K562 (cell line): ENCODE data around the gene ECSIT. TPM values are rescaled to one million over a fixed set of nuclear protein-coding genes. Genes with fewer than 3 reads are reported as not detected.
A peak's percentile ranks its signal among the peaks of the same experiment; 100 is the strongest.

Experiments
- ATF1 ChIP-seq, 2 experiments: fragments of 450-650 bp in 1 of 2; IDR thresholded peaks; 2 replicates each; pipeline ENCODE4 v1.6.1; 2016; ENCODE audit warnings: missing compliant biosample characterization in 1 of 2, missing genetic modification characterization in 1 of 2
- ATF7 ChIP-seq: fragments of 450-650 bp; IDR thresholded peaks from 2 replicates; pipeline ENCODE4 v1.7.1; 2014; ENCODE audit warnings: mild to moderate bottlenecking, moderate library complexity
- CBX1 ChIP-seq: sonication (generic); IDR thresholded peaks from 2 replicates; pipeline ENCODE4 v1.6.1; 2016; ENCODE audit warnings: antibody characterized with exemption, low read depth, mild to moderate bottlenecking
- FUS ChIP-seq: fragments of 200-400 bp; formaldehyde crosslinking; optimal IDR thresholded peaks from 2 replicates; pipeline ENCODE3; 2017; ENCODE audit warnings: low read depth, low read length
- HMGN3 ChIP-seq: IDR thresholded peaks from 2 replicates; pipeline ENCODE4 v1.6.1; 2011; ENCODE audit warnings: borderline replicate concordance, low read depth, mild to moderate bottlenecking, mixed read lengths, low read length; ENCODE audit not compliant: insufficient read length; ENCODE audit errors: extremely low read depth
- HOMEZ ChIP-seq: fragments of 250-450 bp; sonication (Bioruptor Pico); IDR thresholded peaks from 2 replicates; pipeline ENCODE4 v1.4.0; 2020; ENCODE audit warnings: mild to moderate bottlenecking, moderate library complexity
- KDM4B ChIP-seq, 2 experiments: fragments of 450-650 bp in 1 of 2; sonication (generic) in 1 of 2; IDR thresholded peaks; 2 replicates each; pipeline ENCODE4 v1.6.1; 2016 to 2017; ENCODE audit warnings: borderline replicate concordance in 2 of 2, antibody characterized with exemption in 1 of 2, low read depth in 1 of 2, mild to moderate bottlenecking in 1 of 2
- KLF1 ChIP-seq: fragments of 450-650 bp; IDR thresholded peaks from 2 replicates; pipeline ENCODE4 v1.6.1; 2016; ENCODE audit warnings: missing genetic modification characterization, missing compliant biosample characterization
- KLF6 ChIP-seq: fragments of 250-450 bp; sonication (Bioruptor Pico); IDR thresholded peaks from 2 replicates; pipeline ENCODE4 v1.4.0; 2020; ENCODE audit warnings: mild to moderate bottlenecking, moderate library complexity, borderline replicate concordance
- LCOR ChIP-seq: sonication (generic); formaldehyde crosslinking; IDR thresholded peaks from 2 replicates; pipeline ENCODE4 v1.8.0; 2022; ENCODE audit warnings: mild to moderate bottlenecking, missing genetic modification reagents
- MAFG ChIP-seq: fragments of 450-650 bp; conservative IDR thresholded peaks from 2 replicates; pipeline ENCODE4 v1.6.1; 2016; ENCODE audit warnings: missing genetic modification characterization, missing compliant biosample characterization
- NFE2 ChIP-seq: IDR thresholded peaks from 2 replicates; pipeline ENCODE4 v1.6.1; 2014; ENCODE audit warnings: antibody characterized with exemption, low read depth
- NFIX ChIP-seq: fragments of 250-450 bp; sonication (Bioruptor Pico); IDR thresholded peaks from 2 replicates; pipeline ENCODE4 v1.4.0; 2020; ENCODE audit warnings: low read depth, mild to moderate bottlenecking, moderate library complexity
- PKNOX1 ChIP-seq: fragments of 450-650 bp; IDR thresholded peaks from 2 replicates; pipeline ENCODE4 v1.6.1; 2016
- RBBP5 ChIP-seq: fragments of 200-600 bp; sonication (generic); IDR thresholded peaks from 2 replicates; pipeline ENCODE4 v1.6.1; 2012; ENCODE audit warnings: borderline replicate concordance, mild to moderate bottlenecking, low read length, control low read depth, inconsistent platforms; ENCODE audit not compliant: insufficient read depth, poor library complexity, severe bottlenecking
- SRSF7 ChIP-seq: fragments of 200-400 bp; formaldehyde crosslinking; optimal IDR thresholded peaks from 2 replicates; pipeline ENCODE3; 2017; ENCODE audit warnings: mild to moderate bottlenecking, low read depth, low read length
- ZBED1 ChIP-seq: IDR thresholded peaks from 2 replicates; pipeline ENCODE4 v1.6.1; 2014
- ZFP91 ChIP-seq: sonication (generic); formaldehyde crosslinking; IDR thresholded peaks from 2 replicates; pipeline ENCODE4 v1.8.0; 2022; ENCODE audit warnings: mild to moderate bottlenecking, missing genetic modification reagents
- ZHX1 ChIP-seq: fragments of 150-350 bp; conservative IDR thresholded peaks from 2 replicates; pipeline ENCODE4 v1.6.1; 2014; ENCODE audit warnings: low read length
- ZNF354B ChIP-seq: fragments of 250-450 bp; sonication (Bioruptor Pico); IDR thresholded peaks from 2 replicates; pipeline ENCODE4 v1.4.0; 2020
- ZNF408 ChIP-seq: fragments of 250-450 bp; sonication (Bioruptor Pico); IDR thresholded peaks from 2 replicates; pipeline ENCODE4 v1.4.0; 2020; ENCODE audit warnings: low read depth, mild to moderate bottlenecking, moderate library complexity
- ZNF778 ChIP-seq: fragments of 450-650 bp; formaldehyde crosslinking; IDR thresholded peaks from 2 replicates; pipeline ENCODE4 v1.4.0; 2020; ENCODE audit warnings: mild to moderate bottlenecking, moderate library complexity
- ZNF79 ChIP-seq: fragments of 250-450 bp; sonication (Bioruptor Pico); IDR thresholded peaks from 2 replicates; pipeline ENCODE4 v1.4.0; 2020; ENCODE audit warnings: low read depth, mild to moderate bottlenecking, moderate library complexity
- polyA plus RNA-seq, 8 experiments: library from polyadenylated mRNA; depleted of rRNA in 4 of 8; stranded (reverse) in 5 of 8; unstranded in 3 of 8; fragments of >200 nt; fragmentation: Nextera tagmentation in 2 of 8; fragmentation: Illumina TruSeq in 1 of 8; extraction: Ambion mirVana in 2 of 8; extraction: Trizol in 1 of 8; gene quantifications; 2 replicates each; pipeline versions ENCODE4 v1.2.1 to v1.2.3, GENCODE V29; 2011 to 2014; ENCODE audit warnings: inconsistent platforms in 1 of 8, missing spikeins in 1 of 8
- total RNA-seq, 7 experiments: library from RNA; depleted of rRNA in 6 of 7; stranded (reverse); fragments of >200 nt in 6 of 7; fragmentation: Illumina TruSeq in 2 of 7; extraction: Trizol in 2 of 7; gene quantifications; 2 replicates each; pipeline versions ENCODE4 v1.2.1 to v1.2.3, GENCODE V29; 2011 to 2021; ENCODE audit warnings: low replicate concordance in 1 of 7

The ECSIT gene
- total and polyA plus RNA-seq, 9 of the 15 experiments (the other 6 are each of a cell fraction or from before 2014, with no cell fraction given): 1.1 to 82.5 (median 43.9) TPM

GRCh38 chr19:11560404-11561051 lies 31.6 kb upstream of the ECSIT start (continued):
- TF ChIP-seq HOMEZ (no peak), PKNOX1 (peak; percentile 93), NFIX (CRISPR knock-in tag) (no peak), KDM4B (IDR thresholded peaks at IDR 0.05; ENCODE audit: borderline replicate concordance in 2 of 2, low read depth in 1 of 2) (no peak), SRSF7 (no peak), HMGN3 (no peak), ZBED1 (no peak), ATF7 (peak; percentile 72; the same call in 1 of the 2 replicates), ZHX1 (no peak), FUS (no peak), ZFP91 (CRISPR knock-in tag) (no peak), ATF1 (CRISPR knock-in tag; IDR thresholded peaks at IDR 0.05) (no peak), ATF1 (tag; IDR thresholded peaks at IDR 0.05) (peak; percentile 57), LCOR (CRISPR knock-in tag) (peak; percentile 90), NFE2 (peak; percentile 35), ZNF79 (CRISPR knock-in tag) (no peak), CBX1 (no peak), ZNF354B (CRISPR knock-in tag) (no peak), KLF1 (tag) (no peak), RBBP5 (no peak), ZNF408 (no peak), ZNF778 (CRISPR knock-in tag) (no peak), MAFG (tag) (peak; percentile 52), KLF6 (no peak)
